Measurements from ENCODE around the gene UBTD1. TPM values are rescaled to one million over a fixed set of nuclear protein-coding genes. Genes with fewer than 3 reads are reported as not detected.

The UBTD1 gene
- total RNA-seq, 4 donors from 2014 or later = 0.29 to 25.9 (median 6.7) TPM

- Histone ChIP-seq H3K27ac (peak within 1 kb of the TSS; percentile 81 to 94), H3K4me1 (peaks cover 7 to 12% of the 10 kb centered on the region in 2 donors), H3K4me3 (peak within 1 kb of the TSS; percentile 81 to 99), H3K9me3 (no peaks in the 10 kb centered on the region), H3K36me3 (no peaks in the 10 kb centered on the region), H3K27me3 (no peaks in the 10 kb centered on the region)
- TF ChIP-seq, protein P1, sequence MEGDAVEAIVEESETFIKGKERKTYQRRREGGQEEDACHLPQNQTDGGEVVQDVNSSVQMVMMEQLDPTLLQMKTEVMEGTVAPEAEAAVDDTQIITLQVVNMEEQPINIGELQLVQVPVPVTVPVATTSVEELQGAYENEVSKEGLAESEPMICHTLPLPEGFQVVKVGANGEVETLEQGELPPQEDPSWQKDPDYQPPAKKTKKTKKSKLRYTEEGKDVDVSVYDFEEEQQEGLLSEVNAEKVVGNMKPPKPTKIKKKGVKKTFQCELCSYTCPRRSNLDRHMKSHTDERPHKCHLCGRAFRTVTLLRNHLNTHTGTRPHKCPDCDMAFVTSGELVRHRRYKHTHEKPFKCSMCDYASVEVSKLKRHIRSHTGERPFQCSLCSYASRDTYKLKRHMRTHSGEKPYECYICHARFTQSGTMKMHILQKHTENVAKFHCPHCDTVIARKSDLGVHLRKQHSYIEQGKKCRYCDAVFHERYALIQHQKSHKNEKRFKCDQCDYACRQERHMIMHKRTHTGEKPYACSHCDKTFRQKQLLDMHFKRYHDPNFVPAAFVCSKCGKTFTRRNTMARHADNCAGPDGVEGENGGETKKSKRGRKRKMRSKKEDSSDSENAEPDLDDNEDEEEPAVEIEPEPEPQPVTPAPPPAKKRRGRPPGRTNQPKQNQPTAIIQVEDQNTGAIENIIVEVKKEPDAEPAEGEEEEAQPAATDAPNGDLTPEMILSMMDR (IDR thresholded peaks at IDR 0.05) = peak in 2 of 4 experiments; percentile 1 to 7
- peak; percentile 66 to 75 for TF ChIP-seq POLR2A (IDR thresholded peaks at IDR 0.05)
- intact Hi-C loops (cut with DNase I; ENCODE audit: low total_unique reads) = loop anchor here (10.0 kb wide), 1 partner anchor 47 kb away; no protein-coding TSS in a partner anchor
- DNase-seq = peak; percentile 100
These were observed 466 bp upstream of the UBTD1 start, which contains the start of gene MMS19 for GRCh38 chr10:97498076-97498840. MMS19 (minus strand) TSS chr10:97498422; CDS start chr10:97498384, 38 bp downstream.

DNA sequence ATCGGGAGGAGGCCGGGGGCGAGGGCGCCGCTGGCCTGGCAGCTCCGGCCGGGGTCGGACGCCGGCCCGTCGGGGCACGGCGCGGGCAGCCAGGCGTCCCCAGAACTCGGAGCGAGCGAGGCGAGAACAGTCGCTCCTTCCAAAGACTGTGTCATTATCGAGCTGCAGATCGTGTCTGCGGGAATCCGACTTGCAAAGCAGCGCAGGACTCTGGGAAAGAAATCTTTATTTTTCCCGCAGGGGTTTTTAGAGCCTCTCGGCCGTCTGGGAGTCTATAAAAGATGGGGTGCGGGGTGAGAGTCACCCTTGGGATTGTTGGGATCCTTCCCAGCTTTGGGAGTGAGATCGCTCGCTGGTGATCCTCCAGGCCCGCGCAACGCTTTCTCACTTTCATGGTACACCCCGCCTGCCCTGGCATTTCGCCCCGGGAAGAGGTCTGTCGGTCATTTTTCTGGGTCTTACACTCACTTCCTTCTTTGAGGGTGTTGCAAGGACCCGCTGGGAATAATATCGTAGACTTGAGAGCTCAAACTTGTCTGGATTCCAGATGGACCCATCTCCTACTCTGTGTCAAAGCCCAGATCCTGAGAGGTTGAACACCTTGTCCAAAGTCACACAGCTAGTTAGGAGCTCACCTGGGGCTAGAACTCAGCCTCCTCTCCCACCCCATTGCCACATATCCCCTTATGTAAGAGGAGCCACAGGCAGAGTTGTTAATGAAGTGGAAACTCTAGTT lies 1.0 kb downstream of the UBTD1 start:
- H3K36me3 ChIP-seq = no peaks in the 10 kb centered on the region
- H3K4me1 ChIP-seq = peaks cover 7 to 12% of the 10 kb centered on the region in 2 donors
- H3K4me3 ChIP-seq = peak overlapping the region; percentile 81 to 99
- H3K9me3 ChIP-seq = no peaks in the 10 kb centered on the region
- no peaks in the 10 kb centered on the region for H3K27me3 ChIP-seq
- intact Hi-C loops (cut with DNase I; ENCODE audit: low total_unique reads) = loop anchor here (10.0 kb wide), 1 partner anchor 45 kb away; no protein-coding TSS in a partner anchor
- peak overlapping the region; percentile 81 to 94 for H3K27ac ChIP-seq
- peak; percentile 76 to 77 for DNase-seq
- TF ChIP-seq, protein P1 (IDR thresholded peaks at IDR 0.05) = no peak
- TF ChIP-seq POLR2A (IDR thresholded peaks at IDR 0.05) = no peak

DNA sequence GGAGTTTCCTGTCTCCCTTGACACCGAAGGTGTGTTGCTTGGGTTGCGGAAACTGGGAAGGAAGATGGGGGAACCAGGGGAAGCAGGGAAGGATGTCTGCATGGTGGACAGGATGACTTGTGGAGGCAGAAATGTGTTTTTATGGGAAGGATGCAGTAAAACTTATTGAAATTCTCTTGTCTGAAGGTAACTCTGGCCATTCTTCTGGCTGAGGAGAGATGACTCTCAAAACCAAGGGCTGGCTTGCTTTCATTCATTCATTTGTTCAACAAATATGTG lies 1.5 kb downstream of the UBTD1 start:
- Histone ChIP-seq H3K4me1 (peaks cover 7 to 9% of the 10 kb centered on the region in 2 donors), H3K27ac (peak overlapping the region; percentile 81 to 94), H3K27me3 (no peaks in the 10 kb centered on the region), H3K4me3 (peak overlapping the region; percentile 81 to 99), H3K9me3 (no peaks in the 10 kb centered on the region), H3K36me3 (no peaks in the 10 kb centered on the region)
- intact Hi-C loops (cut with DNase I; ENCODE audit: low total_unique reads) = no loop called here
- TF ChIP-seq, protein P1 (IDR thresholded peaks at IDR 0.05) = no peak
- TF ChIP-seq POLR2A (IDR thresholded peaks at IDR 0.05) = no peak
- no peak for DNase-seq

GRCh38 chr10:97502916-97503315 lies 4.2 kb downstream of the UBTD1 start:
- TF ChIP-seq, protein P1 (IDR thresholded peaks at IDR 0.05) = no peak
- TF ChIP-seq POLR2A (IDR thresholded peaks at IDR 0.05) = no peak
- Histone ChIP-seq H3K27me3 (no peaks in the 10 kb centered on the region), H3K27ac (no peak overlapping the region), H3K4me1 (no peaks in the 10 kb centered on the region), H3K36me3 (no peaks in the 10 kb centered on the region), H3K9me3 (no peaks in the 10 kb centered on the region), H3K4me3 (no peak overlapping the region)
- intact Hi-C loops (cut with DNase I; ENCODE audit: low total_unique reads) = no loop called here
- DNase-seq = no peak

DNA sequence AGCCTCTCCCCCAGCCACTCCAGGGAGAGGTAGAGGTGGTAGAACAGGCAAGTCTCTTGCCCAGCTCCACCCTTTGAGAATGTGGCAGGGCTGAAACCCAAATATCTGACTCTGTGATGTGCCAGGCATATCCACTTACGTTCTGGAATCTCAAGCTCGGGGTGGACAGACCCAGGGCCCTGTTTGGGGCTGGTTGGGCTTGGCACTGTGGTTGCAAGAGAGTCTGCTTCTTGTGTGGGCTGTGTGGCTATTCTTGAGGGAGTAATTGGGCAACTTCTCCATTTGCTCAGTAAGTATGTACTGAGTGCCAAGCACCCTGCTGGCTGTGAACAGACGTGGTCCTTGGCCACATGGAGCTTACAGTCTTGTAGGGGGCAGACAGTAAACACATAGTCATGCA lies 4.7 kb downstream of the UBTD1 start:
- Histone ChIP-seq H3K27me3 (no peaks in the 10 kb centered on the region), H3K27ac (no peak overlapping the region), H3K36me3 (no peaks in the 10 kb centered on the region), H3K4me1 (no peaks in the 10 kb centered on the region), H3K4me3 (no peak overlapping the region), H3K9me3 (no peaks in the 10 kb centered on the region)
- intact Hi-C loops (cut with DNase I; ENCODE audit: low total_unique reads) = no loop called here
- TF ChIP-seq, protein P1 (IDR thresholded peaks at IDR 0.05) = no peak
- no peak for TF ChIP-seq POLR2A (IDR thresholded peaks at IDR 0.05)
- no peak for DNase-seq
